Measurements from ENCODE around the gene RUFY2. TPM values are rescaled to one million over a fixed set of nuclear protein-coding genes. Genes with fewer than 3 reads are reported as not detected.
"Not testable (repeated sequence)": the region's sequence is repeated elsewhere in the genome, so short reads cannot be mapped to it uniquely, and the experiment has no call there.

The RUFY2 gene
- total RNA-seq, 1 donor from 2014 or later, result 10.3 TPM

- peaks cover 41% of the 10 kb centered on the region for H3K4me1 Mint-ChIP-seq
- no peaks in the 10 kb centered on the region for H3K9me3 Mint-ChIP-seq
- H3K36me3 Mint-ChIP-seq (ENCODE audit: low read depth), result peaks cover 34% of the 10 kb centered on the region
- H3K27me3 Mint-ChIP-seq, result peaks cover 2% of the 10 kb centered on the region
- peak; percentile 74 for DNase-seq
- peak overlapping the region; percentile 100 for H3K27ac Mint-ChIP-seq
- peak overlapping the region; percentile 99 for H3K4me3 Mint-ChIP-seq
- intact Hi-C loops (cut with micrococcal nuclease), result loop anchor here (1.0 to 10.0 kb wide), 7 partner anchors 76 to 571 kb away; partner anchors contain the start of genes CCAR1, DDX50, RUFY2 and SIRT1
Measured at GRCh38 chr10:68330852-68331454, 76.1 kb downstream of the RUFY2 start.

GRCh38 chr10:68329506-68329861 is 77.6 kb downstream of the RUFY2 start:
- H3K27me3 Mint-ChIP-seq, result peaks cover 2% of the 10 kb centered on the region
- H3K27ac Mint-ChIP-seq, result no peak overlapping the region
- no peaks in the 10 kb centered on the region for H3K9me3 Mint-ChIP-seq
- H3K4me3 Mint-ChIP-seq, result no peak overlapping the region
- H3K4me1 Mint-ChIP-seq, result peaks cover 31% of the 10 kb centered on the region
- DNase-seq, result no peak
- H3K36me3 Mint-ChIP-seq (ENCODE audit: low read depth), result peaks cover 24% of the 10 kb centered on the region
- intact Hi-C loops (cut with micrococcal nuclease), result loop anchor here (2.0 kb wide), 1 partner anchor 15 kb away; no protein-coding TSS in a partner anchor

- Mint-ChIP-seq H3K4me1 (peaks cover 27% of the 10 kb centered on the region), H3K36me3 (ENCODE audit: low read depth) (peaks cover 13% of the 10 kb centered on the region), H3K9me3 (no peaks in the 10 kb centered on the region), H3K27ac (peak overlapping the region; percentile 46), H3K4me3 (peak overlapping the region; percentile 51), H3K27me3 (peaks cover 2% of the 10 kb centered on the region)
- intact Hi-C loops (cut with micrococcal nuclease), result loop anchor here (2.0 kb wide), 1 partner anchor 13 kb away; no protein-coding TSS in a partner anchor
- no peak for DNase-seq
Measured at GRCh38 chr10:68327889-68328786, 78.9 kb downstream of the RUFY2 start.

- H3K27ac Mint-ChIP-seq; H3K27me3 Mint-ChIP-seq; DNase-seq; intact Hi-C loops (cut with micrococcal nuclease); H3K4me1 Mint-ChIP-seq; H3K9me3 Mint-ChIP-seq; H3K4me3 Mint-ChIP-seq; H3K36me3 Mint-ChIP-seq (ENCODE audit: low read depth): not testable (repeated sequence)
Measured at GRCh38 chr10:68324396-68324795, 82.7 kb downstream of the RUFY2 start.

- Mint-ChIP-seq H3K27ac (no peak overlapping the region), H3K4me1 (peaks cover 10% of the 10 kb centered on the region), H3K4me3 (no peak overlapping the region), H3K9me3 (peaks cover 19% of the 10 kb centered on the region), H3K36me3 (ENCODE audit: low read depth) (peaks cover 4% of the 10 kb centered on the region), H3K27me3 (no peaks in the 10 kb centered on the region)
- intact Hi-C loops (cut with micrococcal nuclease), result no loop called here
- no peak for DNase-seq
Measured at GRCh38 chr10:68318331-68319059, 88.6 kb downstream of the RUFY2 start.

- H3K4me1 Mint-ChIP-seq, result peaks cover 10% of the 10 kb centered on the region
- no peak overlapping the region for H3K4me3 Mint-ChIP-seq
- H3K27ac Mint-ChIP-seq, result no peak overlapping the region
- peaks cover 19% of the 10 kb centered on the region for H3K9me3 Mint-ChIP-seq
- intact Hi-C loops (cut with micrococcal nuclease), result loop anchor here (2.0 kb wide), 1 partner anchor 13 kb away; no protein-coding TSS in a partner anchor
- peaks cover 4% of the 10 kb centered on the region for H3K36me3 Mint-ChIP-seq (ENCODE audit: low read depth)
- no peaks in the 10 kb centered on the region for H3K27me3 Mint-ChIP-seq
- no peak for DNase-seq
Measured at GRCh38 chr10:68315582-68315981, 91.5 kb downstream of the RUFY2 start.

- not testable (repeated sequence) for DNase-seq; H3K27me3 Mint-ChIP-seq; H3K36me3 Mint-ChIP-seq (ENCODE audit: low read depth); H3K4me3 Mint-ChIP-seq; H3K27ac Mint-ChIP-seq
- Mint-ChIP-seq H3K4me1 (peaks cover 10% of the 10 kb centered on the region), H3K9me3 (peaks cover 19% of the 10 kb centered on the region)
- intact Hi-C loops (cut with micrococcal nuclease), result loop anchor here (2.0 kb wide), 1 partner anchor 14 kb away; no protein-coding TSS in a partner anchor
Measured at GRCh38 chr10:68314930-68315329, 92.1 kb downstream of the RUFY2 start.

GRCh38 chr10:68310531-68310930 is 96.5 kb downstream of the RUFY2 start:
- Mint-ChIP-seq H3K4me1 (peaks cover 6% of the 10 kb centered on the region), H3K27ac (no peak overlapping the region), H3K9me3 (peaks cover 4% of the 10 kb centered on the region), H3K36me3 (ENCODE audit: low read depth) (peaks cover 2% of the 10 kb centered on the region), H3K27me3 (no peaks in the 10 kb centered on the region), H3K4me3 (no peak overlapping the region)
- intact Hi-C loops (cut with micrococcal nuclease), result no loop called here
- DNase-seq, result no peak

- DNase-seq, result no peak
- no peaks in the 10 kb centered on the region for H3K36me3 Mint-ChIP-seq (ENCODE audit: low read depth)
- H3K4me3 Mint-ChIP-seq, result no peak overlapping the region
- H3K9me3 Mint-ChIP-seq, result no peaks in the 10 kb centered on the region
- intact Hi-C loops (cut with micrococcal nuclease), result no loop called here
- no peaks in the 10 kb centered on the region for H3K27me3 Mint-ChIP-seq
- H3K27ac Mint-ChIP-seq, result no peak overlapping the region
- H3K4me1 Mint-ChIP-seq, result no peaks in the 10 kb centered on the region
Measured at GRCh38 chr10:68305854-68306253, 101.2 kb downstream of the RUFY2 start.

GRCh38 chr10:68303849-68304412 is 103.1 kb downstream of the RUFY2 start:
- Mint-ChIP-seq H3K4me1 (no peaks in the 10 kb centered on the region), H3K27me3 (no peaks in the 10 kb centered on the region), H3K36me3 (ENCODE audit: low read depth) (no peaks in the 10 kb centered on the region), H3K4me3 (no peak overlapping the region), H3K9me3 (no peaks in the 10 kb centered on the region), H3K27ac (no peak overlapping the region)
- DNase-seq, result no peak
- intact Hi-C loops (cut with micrococcal nuclease), result loop anchor here (5.0 kb wide), 2 partner anchors 92 to 517 kb away; no protein-coding TSS in a partner anchor

GRCh38 chr10:68302871-68303270 is 104.2 kb downstream of the RUFY2 start:
- no peaks in the 10 kb centered on the region for H3K36me3 Mint-ChIP-seq (ENCODE audit: low read depth)
- no peaks in the 10 kb centered on the region for H3K4me1 Mint-ChIP-seq
- H3K4me3 Mint-ChIP-seq, result no peak overlapping the region
- no peaks in the 10 kb centered on the region for H3K9me3 Mint-ChIP-seq
- H3K27ac Mint-ChIP-seq, result no peak overlapping the region
- no peaks in the 10 kb centered on the region for H3K27me3 Mint-ChIP-seq
- intact Hi-C loops (cut with micrococcal nuclease), result loop anchor here (1.0 to 5.0 kb wide), 3 partner anchors 91 to 516 kb away; no protein-coding TSS in a partner anchor
- no peak for DNase-seq

- Mint-ChIP-seq H3K4me3 (no peak overlapping the region), H3K27me3 (no peaks in the 10 kb centered on the region), H3K9me3 (no peaks in the 10 kb centered on the region), H3K4me1 (no peaks in the 10 kb centered on the region), H3K27ac (no peak overlapping the region), H3K36me3 (ENCODE audit: low read depth) (no peaks in the 10 kb centered on the region)
- no peak for DNase-seq
- intact Hi-C loops (cut with micrococcal nuclease), result loop anchor here (1.0 to 5.0 kb wide), 3 partner anchors 90 to 515 kb away; no protein-coding TSS in a partner anchor
Measured at GRCh38 chr10:68302503-68302823, 104.6 kb downstream of the RUFY2 start.

GRCh38 chr10:68301790-68302502 is 105.1 kb downstream of the RUFY2 start:
- Mint-ChIP-seq H3K9me3 (no peaks in the 10 kb centered on the region), H3K27me3 (no peaks in the 10 kb centered on the region), H3K4me1 (no peaks in the 10 kb centered on the region), H3K27ac (no peak overlapping the region), H3K36me3 (ENCODE audit: low read depth) (no peaks in the 10 kb centered on the region), H3K4me3 (no peak overlapping the region)
- DNase-seq, result no peak
- intact Hi-C loops (cut with micrococcal nuclease), result loop anchor here (1.0 to 5.0 kb wide), 3 partner anchors 90 to 515 kb away; no protein-coding TSS in a partner anchor
